ENCODE results near the gene NKAIN4.
A peak's percentile ranks its signal among the peaks of the same experiment; 100 is the strongest.

The NKAIN4 gene

DNA sequence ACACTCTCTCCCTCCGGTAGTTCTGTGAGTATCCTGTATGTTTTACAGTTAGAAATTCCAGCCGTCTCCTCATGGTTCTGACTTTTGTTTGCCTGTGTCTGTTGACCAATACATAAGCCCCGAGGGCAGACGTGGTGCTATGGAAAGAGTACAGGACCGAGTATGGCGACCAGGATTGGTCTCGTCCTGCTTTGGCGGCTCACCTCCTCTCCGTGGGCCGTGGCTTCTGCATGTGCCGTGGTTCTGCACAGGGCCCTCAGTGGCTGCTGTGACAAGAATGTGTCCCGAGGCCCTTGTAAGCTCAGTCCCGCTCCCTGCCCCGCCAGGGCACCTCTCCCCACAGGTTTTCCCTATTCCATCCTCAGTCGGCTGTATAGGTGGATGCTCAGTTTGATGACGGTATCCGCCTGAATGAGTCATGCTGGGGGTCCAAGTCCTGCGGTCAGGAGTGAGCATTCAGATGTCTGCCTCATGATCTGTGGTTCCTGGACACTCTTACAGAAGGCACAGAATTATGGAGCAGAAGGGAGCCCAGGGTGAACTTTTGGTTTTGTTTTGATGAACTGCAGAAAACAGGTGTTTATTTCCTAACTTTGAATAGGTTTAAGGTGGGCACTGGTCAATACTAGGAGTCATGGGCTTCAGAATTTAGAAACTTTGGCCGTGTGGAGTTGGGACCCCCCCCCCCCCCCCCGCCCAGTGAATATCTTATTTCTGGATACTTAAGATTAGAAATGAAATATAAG, 19.5 kb upstream of the NKAIN4 start:
- no peak for DNase-seq

DNA sequence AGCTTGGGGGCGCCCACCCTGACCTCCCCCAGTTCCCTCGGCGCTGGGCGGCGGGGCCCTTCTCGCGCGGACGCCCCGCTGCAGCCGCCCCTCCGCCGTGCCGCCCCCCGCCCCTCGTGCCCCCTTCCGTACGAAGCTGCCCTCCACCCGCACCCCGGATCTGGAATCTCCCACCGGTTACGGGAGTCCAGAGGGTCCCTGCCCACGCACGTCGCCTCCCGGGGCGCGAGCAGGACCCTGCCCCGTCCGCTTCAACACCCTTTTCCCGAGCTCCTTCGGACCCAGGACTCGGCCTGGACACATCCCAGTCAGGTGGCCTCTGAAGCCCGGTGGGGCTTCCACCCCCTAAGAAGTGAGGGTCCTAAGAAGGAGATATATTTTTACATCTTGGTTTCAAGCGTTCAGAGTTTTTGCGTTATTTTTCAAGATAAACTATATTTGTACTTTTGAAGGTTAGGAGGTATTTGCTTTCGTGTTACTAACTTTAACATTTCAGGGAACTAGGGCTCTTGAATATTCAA, 18.9 kb upstream of the NKAIN4 start:
- DNase-seq, result no peak

DNA sequence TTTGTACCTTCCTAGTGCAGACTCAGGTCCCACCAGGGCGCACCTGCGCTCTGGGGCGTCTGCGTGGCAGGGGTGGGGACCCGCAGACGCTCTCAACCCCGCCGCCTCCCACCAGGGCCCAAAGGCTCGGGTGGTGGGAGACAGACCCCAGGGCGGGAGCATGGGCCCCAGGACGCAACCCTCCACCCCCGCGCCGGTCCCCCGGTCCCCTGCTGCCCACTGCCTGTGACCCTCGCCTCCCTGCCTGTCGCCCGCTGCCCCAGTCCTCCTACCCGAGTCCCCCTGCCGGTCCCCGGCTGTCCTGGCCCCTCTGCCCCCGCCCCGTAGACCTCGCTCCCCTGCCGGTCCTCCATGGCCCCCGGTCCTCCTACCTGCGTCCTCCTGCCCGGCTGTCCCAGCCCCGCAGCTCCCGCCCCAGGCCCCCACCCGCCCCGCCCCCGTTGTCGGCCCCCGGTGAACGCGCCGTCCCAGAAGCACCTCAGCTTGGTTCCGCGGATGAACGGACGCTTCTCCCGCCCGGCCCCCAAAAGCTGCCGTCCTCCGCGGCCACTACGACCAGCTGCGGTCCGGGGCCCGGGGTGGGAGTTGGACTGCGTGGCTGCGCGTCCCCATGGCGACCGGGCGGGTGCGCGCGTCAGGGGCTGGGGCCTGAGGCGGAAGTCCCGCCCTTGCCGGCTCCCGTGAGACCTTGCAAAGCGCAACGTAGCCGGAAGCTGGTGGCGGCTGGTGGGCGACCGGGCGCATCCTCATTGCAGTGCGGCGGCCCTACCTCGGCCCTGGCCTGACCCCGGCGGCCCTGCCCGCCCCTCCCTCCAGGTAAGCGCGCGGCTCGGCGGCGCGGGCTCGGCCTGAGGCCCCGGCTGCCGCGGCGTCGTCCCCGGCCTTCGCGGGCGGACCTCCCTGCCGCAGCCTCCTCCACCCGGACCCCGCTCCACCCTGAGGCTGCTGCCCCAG, 18.1 kb upstream of the NKAIN4 start, which contains the start of gene ARFGAP1:
ARFGAP1 (plus strand) TSS at position 709 of the 954 bp plus-strand sequence. CDS start 2,768 bp downstream, outside the sequence.
- DNase-seq, result peak; percentile 89

DNA sequence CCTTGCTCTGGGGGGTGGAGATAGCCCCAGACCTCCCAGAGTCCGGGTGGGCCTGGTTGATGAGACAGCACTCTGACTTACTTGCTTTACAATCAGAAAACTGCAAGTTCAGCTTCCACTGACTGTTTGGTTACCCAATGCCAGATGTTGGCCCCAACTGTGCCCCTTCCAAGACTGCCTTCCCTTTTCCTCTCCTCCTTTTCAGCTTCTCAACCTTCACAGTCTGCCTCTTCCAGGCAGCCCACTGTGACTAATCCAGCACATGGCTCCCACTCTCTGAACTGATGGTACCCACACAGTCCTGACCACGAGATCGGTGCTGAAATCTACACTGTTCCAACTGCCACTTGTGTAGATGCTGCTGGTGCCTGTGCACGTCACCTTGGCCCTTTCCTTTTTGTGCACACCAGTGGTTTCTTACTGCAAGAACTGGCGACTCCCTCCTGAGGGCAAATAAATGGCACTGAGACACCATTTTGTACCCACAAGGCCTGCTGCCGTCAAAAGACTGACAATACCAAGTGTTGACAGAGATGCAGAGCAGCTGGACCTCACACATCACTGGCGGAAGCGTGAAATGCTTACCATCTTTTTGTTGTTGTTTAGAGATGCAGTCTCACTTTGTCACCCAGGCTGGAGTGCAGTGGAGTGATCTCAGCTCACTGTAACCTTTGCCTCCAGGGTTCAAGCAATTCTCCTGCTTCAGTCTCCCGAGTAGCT, 16.5 kb upstream of the NKAIN4 start:
- no peak for DNase-seq

DNA sequence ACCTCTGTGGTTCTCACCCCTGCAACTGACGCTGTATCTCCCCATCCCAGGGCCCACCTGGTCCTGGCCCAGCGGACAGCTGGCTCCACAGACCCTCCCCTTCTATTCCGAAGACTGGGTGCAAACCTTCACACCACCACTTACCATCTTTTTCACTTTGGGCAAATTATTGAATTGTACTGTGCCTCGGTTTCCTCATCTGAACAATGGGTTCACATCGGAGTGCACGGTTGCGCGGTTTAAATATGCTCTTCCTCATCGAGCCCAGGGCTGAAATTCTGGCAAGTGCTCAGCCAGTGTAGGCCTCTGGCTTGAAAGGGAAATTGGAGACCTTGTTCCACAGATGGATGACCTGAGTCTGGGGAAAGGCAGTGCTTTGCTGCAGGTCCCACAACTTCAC, 15.5 kb upstream of the NKAIN4 start:
- DNase-seq, result no peak

DNA sequence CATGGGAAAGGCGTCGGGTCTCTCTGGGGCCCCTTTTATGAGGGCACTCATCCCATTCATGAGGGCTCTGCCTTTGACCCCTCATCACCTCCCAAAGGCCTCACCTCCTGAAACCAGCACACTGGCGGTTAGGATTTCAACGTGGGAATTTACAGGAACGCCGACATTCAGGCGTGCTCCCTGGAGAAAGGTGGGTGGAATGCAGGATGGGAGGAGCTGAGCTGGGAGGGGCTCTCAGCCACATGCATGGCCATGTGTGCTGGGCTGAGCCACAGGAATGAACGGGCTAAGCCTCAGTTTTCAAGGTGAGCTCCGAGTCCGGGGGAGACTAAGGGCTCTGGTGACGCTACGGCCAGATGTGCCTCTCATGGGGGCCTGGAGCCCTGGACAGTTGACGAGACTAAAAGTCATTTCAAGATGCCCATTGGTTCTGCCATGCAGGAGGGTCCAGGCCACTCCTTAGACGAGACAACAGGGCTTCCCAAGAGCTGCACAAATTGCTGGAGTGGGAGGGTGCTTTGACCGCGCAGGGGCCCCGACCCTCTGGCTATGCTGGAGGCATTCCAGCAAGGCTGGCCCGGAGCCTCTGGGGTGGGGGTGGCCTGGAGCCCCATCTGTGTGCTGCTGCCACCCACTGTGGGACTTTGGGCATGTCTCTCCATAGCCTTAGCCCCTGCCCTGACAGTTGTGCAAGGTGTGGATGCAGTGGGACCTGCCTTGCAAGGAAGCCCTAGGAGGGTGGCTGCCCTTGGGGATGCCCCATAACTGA, 14.6 kb upstream of the NKAIN4 start:
- no peak for DNase-seq

DNA sequence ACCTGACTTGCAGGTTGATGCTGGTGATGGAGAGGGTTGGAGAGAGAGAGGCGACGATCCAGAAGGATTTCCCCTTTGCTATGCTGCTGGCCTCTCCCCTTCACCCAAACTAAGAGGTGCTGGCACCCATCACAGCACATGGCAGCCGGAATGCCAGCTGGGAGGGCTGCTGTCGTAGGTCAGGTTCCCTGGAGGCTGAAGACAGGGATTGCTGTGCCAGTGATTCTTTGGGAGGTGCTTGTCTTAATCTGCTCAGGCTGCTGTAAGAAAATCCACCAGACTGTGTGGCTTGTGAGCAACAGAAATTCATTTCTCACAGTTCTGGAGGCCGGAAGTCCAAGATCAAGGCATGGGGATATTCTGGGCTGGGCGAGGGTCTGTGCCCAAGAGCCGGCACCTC, 14.0 kb upstream of the NKAIN4 start:
- DNase-seq, result no peak

DNA sequence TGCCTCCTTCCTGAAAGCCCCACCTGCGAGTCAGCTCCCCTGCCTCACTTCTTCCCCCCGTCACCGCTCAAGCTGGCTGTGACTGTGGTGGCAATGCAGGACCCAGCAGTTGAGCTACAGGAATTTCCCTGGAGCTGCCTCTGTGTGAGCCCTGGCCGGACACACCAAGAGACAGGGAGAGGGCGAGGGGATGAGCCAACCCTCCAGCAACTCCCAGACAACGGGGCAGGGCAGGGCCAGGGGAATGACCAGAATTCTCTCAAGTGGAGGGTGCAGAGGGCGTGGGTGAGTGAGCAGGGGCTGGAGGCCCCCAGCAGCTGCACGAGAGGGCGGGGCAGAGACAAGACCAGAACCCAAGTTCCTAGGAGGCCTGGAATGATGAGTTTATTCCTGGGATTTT, 13.4 kb upstream of the NKAIN4 start:
- DNase-seq, result no peak

DNA sequence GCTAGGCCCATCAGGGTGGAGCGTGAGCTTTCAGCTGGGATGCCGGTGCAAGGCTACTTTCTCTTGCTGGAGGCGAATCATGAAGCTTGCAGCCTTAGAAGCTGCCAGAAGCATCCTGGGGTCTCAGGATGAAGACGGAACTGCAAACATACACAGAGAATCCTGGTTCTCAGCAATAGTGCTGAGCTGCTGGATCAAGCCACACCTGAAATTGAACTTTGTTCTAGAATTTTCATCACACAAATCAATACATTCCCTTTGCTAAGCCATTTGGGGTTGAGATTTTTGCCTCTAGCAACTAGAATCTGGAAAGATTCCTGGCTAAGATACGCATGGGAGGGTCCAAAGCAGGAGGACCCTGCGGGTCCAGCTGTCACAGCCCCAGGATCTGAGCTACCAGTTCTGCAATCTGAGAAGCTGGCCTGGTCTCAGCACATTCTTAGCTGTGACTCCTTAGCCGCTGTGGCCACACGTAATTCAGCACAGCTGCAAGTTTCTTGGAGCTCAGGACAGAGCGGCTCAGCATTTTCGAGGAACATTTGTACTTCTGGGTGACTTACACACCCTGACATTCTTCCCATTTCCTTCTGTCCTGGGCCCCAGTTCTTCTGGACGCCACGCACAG, 11.7 kb upstream of the NKAIN4 start:
- DNase-seq, result no peak

DNA sequence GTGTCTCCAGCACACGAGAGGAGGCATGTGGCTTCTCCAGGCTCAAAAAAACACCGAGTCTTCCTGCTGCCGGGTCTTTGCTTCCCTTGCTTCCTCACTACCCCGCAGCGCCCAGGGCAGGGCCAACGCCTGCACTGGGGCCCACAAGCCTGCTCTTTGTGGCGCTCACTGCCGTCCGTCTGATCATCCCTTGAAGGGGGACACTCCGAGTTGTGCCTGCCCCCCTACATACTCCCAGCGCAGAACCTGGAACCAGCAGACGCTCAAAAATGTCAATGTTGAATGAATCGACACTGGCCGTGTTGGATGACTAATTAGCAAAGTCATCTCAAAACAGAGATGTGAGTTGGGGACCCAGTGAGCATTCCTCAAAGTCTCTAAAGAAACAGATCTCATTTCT, 10.3 kb upstream of the NKAIN4 start:
- no peak for DNase-seq

DNA sequence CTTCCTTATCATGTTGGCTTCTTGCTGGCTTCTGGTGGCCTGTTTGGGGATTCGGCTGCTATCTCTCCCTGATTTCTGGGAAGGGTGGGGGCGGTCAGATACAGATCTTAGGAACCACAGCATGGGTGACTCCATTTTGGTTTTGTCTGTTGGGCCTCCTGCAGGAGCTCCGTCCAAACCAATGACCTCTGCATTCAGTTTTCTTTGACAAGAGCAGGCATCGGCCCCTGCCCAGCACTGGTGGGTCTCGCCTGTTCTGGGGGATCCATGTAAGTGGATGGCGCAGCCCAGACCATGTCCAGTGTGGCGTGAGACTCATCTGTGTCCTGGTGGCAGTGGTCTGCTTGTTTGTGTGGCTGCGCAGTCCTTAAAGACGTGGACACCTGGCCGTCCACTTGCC, 9.7 kb upstream of the NKAIN4 start:
- DNase-seq, result no peak

DNA sequence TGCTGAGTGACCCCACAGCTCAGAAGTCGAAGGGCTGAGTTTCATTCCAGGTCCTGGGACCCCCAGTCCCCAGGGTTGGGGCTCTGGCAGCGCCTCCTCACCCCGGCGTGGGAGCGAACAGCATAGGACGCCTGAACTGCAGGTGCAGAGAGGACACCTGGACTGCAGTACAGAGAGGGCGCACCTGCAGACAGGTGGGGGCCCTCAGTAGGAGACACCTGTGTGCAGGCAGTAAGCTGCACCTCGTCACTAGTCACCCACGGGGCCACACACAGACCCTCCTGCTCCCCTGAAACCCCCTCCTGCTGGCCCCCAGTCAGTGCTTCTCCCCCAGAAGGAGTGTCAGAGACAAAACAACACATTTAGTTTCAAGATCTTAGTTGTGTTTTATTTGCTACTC, 8.6 kb upstream of the NKAIN4 start:
- DNase-seq, result no peak

DNA sequence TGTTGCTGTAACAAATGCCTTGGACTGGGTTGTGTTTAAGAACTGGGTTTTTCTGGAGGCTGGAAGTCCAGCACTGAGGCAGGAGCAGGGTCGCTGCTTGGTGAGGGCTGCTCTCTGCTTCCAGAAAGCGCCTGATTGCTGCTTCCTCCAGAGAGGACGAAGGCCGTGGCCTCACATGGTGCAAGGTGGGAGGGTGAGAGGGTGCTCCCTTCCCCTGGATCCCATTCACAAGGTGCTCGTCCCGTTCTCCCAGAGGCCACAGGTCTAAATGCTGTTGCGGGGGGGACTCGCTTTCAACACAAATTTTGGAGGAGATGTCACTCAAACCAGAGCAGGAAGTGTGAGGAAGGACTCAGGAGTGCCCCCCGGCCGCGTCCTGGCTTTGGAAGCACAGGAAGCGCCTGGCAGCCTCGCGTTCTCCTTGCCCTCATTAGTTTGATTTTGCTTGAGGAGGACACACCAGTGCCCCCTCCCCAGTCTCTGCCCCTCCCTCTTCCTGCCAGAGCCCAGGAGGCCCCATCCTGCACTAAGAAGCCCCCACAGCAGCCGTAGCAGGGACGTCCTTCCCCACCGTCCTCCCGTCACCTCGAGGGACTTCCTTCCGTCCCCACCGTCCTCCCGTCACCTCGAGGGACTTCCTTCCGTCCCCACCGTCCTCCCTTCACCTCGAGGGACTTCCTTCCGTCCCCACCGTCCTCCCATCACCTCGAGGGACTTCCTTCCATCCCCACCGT, 7.7 kb upstream of the NKAIN4 start:
- no peak for DNase-seq

DNA sequence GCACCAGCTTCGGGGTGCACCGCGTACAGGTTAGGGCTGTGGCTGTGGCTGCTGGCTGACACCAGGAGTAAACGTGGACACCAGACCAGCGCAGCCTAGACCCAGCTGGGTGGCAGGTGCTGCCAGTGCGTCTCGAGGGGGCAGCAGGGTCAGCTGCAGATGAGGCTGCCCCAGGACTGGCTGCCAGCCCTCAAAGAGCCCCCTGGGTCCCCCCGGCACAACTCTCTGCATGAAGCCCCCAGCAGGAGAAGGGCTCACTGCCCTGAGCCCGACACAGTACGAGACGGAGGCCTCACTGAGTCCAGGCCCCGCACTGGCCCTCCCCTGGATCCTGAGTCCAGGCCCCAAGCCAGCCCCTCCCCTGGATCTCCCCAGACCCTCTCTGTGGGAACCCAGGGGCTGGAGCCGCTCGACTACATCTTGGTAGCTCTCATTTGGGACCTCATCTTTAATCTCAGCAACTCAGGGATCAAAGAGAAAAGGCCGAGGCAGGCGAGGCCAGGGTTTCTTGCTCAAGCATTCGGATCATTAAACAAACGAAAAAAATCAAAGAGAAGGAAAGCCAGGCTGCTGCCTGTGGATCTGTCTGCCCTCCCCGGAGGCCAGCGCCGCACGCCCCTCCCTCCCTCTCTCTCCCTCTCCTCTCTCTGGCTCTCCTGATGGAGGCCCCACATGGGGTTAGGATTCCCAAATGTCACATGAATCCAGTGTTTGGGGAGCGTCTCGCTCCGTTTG, 7.0 kb upstream of the NKAIN4 start:
- no peak for DNase-seq

DNA sequence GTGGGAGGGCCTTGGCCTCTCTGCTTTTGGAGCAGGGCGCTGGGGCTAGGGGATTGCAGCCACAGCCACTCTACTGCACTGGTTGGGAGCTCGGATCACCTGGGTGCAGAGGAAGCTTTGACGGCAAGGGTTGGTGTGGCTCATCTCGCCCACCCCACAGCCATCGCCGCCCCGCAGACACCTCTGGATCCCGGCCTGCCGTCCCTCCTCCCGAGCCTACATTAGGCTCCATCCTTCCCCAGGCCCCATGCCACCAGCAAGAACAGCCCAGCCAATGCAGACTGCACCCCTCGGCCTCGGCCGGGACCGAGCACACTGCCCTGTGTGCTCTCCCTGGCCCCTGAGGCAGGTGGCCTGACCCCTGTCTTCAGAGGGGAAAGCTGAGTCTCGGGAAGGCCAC, 6.3 kb upstream of the NKAIN4 start:
- no peak for DNase-seq

DNA sequence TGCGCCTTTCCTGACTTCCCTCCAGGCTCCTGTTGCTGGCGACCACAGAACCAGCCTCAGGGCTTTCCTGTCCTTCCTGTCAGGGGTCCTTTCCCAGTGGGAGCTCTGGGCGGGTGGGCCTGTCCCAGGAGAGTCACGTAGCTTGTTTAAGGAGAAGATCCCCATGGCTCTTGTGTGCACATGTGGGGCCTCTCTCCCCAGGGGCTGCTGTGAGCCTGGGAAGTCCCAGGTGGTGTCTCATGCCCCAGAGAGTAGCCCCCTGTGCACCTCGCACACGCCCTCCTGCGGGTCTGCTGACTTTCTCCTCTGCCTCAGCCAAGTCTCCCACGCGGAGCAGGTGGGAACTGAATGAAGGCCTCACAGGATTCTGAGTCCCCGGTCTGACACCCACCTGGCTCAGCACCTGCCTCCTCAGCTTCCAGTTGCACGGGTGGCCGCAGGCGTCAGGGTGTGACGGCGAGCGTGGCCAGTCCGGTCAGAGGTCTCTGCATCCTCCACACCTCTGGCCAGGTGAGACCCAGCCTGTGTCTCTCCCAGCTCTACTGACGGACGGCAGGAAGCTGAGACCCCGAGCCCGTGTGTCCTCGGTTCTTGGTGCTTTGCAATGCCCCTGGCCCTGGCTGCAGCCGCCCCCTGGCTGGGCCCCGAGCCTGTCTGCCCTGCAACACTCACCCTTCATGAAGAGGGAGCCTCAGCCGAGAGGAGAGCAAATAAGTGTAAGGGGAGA, 5.6 kb upstream of the NKAIN4 start:
- DNase-seq, result no peak

DNA sequence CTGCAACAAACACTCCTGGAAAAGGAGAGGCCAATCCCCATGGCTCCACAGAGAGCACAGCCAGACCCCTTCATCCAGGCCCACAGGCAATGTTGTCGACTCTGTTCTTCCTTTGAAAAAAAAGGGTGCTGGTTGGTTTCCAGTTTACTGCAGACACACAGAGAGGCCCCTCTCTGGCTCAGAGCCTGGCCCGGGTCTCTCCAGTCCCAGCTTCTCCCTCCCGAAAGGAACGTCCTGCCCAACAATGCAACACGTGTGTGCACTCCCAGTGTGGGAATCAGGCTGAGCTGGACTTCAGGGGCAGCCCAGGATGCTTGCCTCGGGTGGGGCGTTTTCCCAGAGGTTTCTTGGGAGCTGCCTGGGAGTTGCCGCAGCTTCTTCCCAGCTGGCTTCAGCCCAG, 4.5 kb upstream of the NKAIN4 start:
- no peak for DNase-seq

DNA sequence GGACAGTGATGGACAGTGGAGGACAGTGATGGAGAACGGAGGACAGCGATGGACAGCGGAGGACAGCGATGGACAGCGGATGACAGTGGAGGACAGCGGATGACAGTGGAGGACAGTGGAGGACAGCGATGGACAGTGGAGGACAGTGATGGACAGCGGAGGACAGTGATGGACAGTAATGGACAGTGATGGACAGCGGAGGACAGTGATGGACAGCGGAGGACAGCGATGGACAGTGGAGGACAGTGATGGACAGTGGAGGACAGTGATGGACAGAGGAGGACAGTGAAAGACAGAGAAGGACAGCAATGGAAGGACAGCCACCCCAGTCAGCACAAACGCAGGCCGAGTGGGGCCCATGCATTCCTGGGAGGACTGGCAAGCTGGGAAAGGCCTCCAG, 3.4 kb upstream of the NKAIN4 start:
- DNase-seq, result no peak

DNA sequence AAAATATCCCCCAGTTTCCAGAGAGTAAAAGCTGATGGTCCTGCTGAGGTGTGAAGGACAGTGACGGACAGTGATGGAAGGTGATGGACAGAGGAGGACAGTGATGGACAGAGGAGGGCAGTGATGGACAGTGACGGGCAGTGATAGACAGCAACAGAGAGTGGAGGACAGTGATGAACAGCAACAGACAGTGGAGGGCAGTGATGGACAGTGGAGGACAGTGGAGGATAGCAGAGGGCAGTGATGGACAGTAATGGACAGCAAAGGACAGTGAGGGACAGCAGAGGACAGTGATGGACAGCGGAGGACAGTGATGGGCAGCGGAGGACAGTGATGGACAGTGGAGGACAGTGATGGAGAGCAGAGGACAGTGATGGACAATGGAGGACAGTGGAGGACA, 2.7 kb upstream of the NKAIN4 start:
- no peak for DNase-seq
